DND-41 (cell line): ENCODE measurements around the gene PICK1.

Source experiments
- ATAC-seq: fragments of 200-7000 bp; cut with Tn5 transposase; 3 replicates; pipeline ENCODE4 v1.9.1; 2021; ENCODE audit warnings: low read depth; ENCODE audit not compliant: insufficient read depth
- DNase-seq: peaks from one replicate; pipeline ENCODE4 v3.0.0-alpha.2; 2020
- H2AFZ ChIP-seq: 2 replicates; pipeline ENCODE4 v1.6.0; 2012; ENCODE audit warnings: low read depth, low read length
- H3K27ac ChIP-seq: 2 replicates; pipeline ENCODE4 v1.5.1; 2012; ENCODE audit warnings: low read length, inconsistent platforms
- H3K27me3 ChIP-seq: fragments of 200-600 bp; sonication (generic); 2 replicates; pipeline ENCODE4 v1.6.0; 2012; ENCODE audit warnings: low read length, mild to moderate bottlenecking, inconsistent platforms; ENCODE audit not compliant: insufficient read depth, poor library complexity
- H3K36me3 ChIP-seq: 2 replicates; pipeline ENCODE4 v1.5.1; 2012; ENCODE audit warnings: low read length, inconsistent platforms; ENCODE audit not compliant: insufficient read depth
- H3K4me1 ChIP-seq: 2 replicates; pipeline ENCODE4 v1.5.1; 2012; ENCODE audit warnings: mild to moderate bottlenecking, low read length; ENCODE audit not compliant: insufficient read depth
- H3K4me2 ChIP-seq: 2 replicates; pipeline ENCODE4 v1.6.0; 2012; ENCODE audit warnings: mild to moderate bottlenecking, moderate library complexity, low read length, inconsistent platforms; ENCODE audit not compliant: insufficient read depth
- H3K4me3 ChIP-seq, 2 experiments: fragments of 200-600 bp in 1 of 2; shearing (Covaris generic) in 1 of 2; 2 replicates each; pipeline ENCODE4 v1.5.1; 2012 to 2016; ENCODE audit warnings: inconsistent platforms in 2 of 2, low read length in 2 of 2, mild to moderate bottlenecking in 2 of 2, low read depth in 1 of 2, moderate library complexity in 1 of 2
- H3K79me2 ChIP-seq: 2 replicates; pipeline ENCODE4 v1.6.0; 2012; ENCODE audit warnings: low read length, inconsistent platforms; ENCODE audit not compliant: insufficient read depth
- H3K9ac ChIP-seq: 2 replicates; pipeline ENCODE4 v1.6.0; 2012; ENCODE audit warnings: low read depth, mild to moderate bottlenecking, inconsistent platforms, low read length, moderate library complexity
- H3K9me3 ChIP-seq: 2 replicates; pipeline ENCODE4 v1.5.1; 2012; ENCODE audit warnings: low read length, moderate library complexity, mild to moderate bottlenecking, inconsistent platforms; ENCODE audit not compliant: insufficient read depth, severe bottlenecking
- H4K20me1 ChIP-seq: 2 replicates; pipeline ENCODE4 v1.6.0; 2012; ENCODE audit warnings: low read length; ENCODE audit not compliant: insufficient read depth
- CTCF ChIP-seq: IDR thresholded peaks from 2 replicates; pipeline ENCODE4 v1.5.1; 2012; ENCODE audit warnings: borderline replicate concordance, low read length, moderate library complexity, mild to moderate bottlenecking; ENCODE audit not compliant: poor library complexity, severe bottlenecking; ENCODE audit errors: extremely low read depth
- EZH2 ChIP-seq: IDR thresholded peaks from 3 replicates; pipeline ENCODE4 v1.6.1; 2012; ENCODE audit warnings: borderline replicate concordance, low read depth, mild to moderate bottlenecking, moderate library complexity, low read length, inconsistent platforms; ENCODE audit not compliant: severe bottlenecking

The PICK1 gene

GRCh38 chr22:38014083-38014482, 43.1 kb upstream of the PICK1 start:
- ATAC-seq: no peak
- H3K9me3 ChIP-seq: no peaks in the 10 kb centered on the region
- H3K4me3 ChIP-seq: no peak overlapping the region
- no peak overlapping the region for H3K9ac ChIP-seq
- H3K36me3 ChIP-seq: no peaks in the 10 kb centered on the region
- H3K27me3 ChIP-seq: no peaks in the 10 kb centered on the region
- no peak overlapping the region for H3K27ac ChIP-seq
- no peak for DNase-seq
- no peak overlapping the region for H2AFZ ChIP-seq
- no peak for TF ChIP-seq EZH2
- no peak for TF ChIP-seq CTCF
- no peaks in the 10 kb centered on the region for H3K79me2 ChIP-seq
- H3K4me2 ChIP-seq: no peak overlapping the region
- H4K20me1 ChIP-seq: no peaks in the 10 kb centered on the region
- no peaks in the 10 kb centered on the region for H3K4me1 ChIP-seq

GRCh38 chr22:38016182-38017151, 40.7 kb upstream of the PICK1 start:
- no peaks in the 10 kb centered on the region for H3K4me1 ChIP-seq
- H3K27ac ChIP-seq: no peak overlapping the region
- no peak overlapping the region for H3K4me3 ChIP-seq
- TF ChIP-seq EZH2: no peak
- TF ChIP-seq CTCF: no peak
- no peaks in the 10 kb centered on the region for H3K36me3 ChIP-seq
- ATAC-seq (no peak), DNase-seq (no peak)
- no peaks in the 10 kb centered on the region for H3K79me2 ChIP-seq
- no peak overlapping the region for H2AFZ ChIP-seq
- no peaks in the 10 kb centered on the region for H4K20me1 ChIP-seq
- no peaks in the 10 kb centered on the region for H3K27me3 ChIP-seq
- H3K9me3 ChIP-seq: no peaks in the 10 kb centered on the region
- no peak overlapping the region for H3K9ac ChIP-seq
- no peak overlapping the region for H3K4me2 ChIP-seq

GRCh38 chr22:38017272-38017920, 39.8 kb upstream of the PICK1 start:
- no peaks in the 10 kb centered on the region for H3K79me2 ChIP-seq
- no peaks in the 10 kb centered on the region for H4K20me1 ChIP-seq
- DNase-seq (peak; percentile 16), ATAC-seq (no peak)
- no peaks in the 10 kb centered on the region for H3K4me1 ChIP-seq
- no peaks in the 10 kb centered on the region for H3K36me3 ChIP-seq
- TF ChIP-seq CTCF: no peak
- TF ChIP-seq EZH2: no peak
- no peak overlapping the region for H2AFZ ChIP-seq
- no peak overlapping the region for H3K4me3 ChIP-seq
- H3K27me3 ChIP-seq: no peaks in the 10 kb centered on the region
- no peak overlapping the region for H3K9ac ChIP-seq
- H3K9me3 ChIP-seq: no peaks in the 10 kb centered on the region
- H3K27ac ChIP-seq: no peak overlapping the region
- H3K4me2 ChIP-seq: no peak overlapping the region
